ENCODE measurements around the gene PNPLA8.
"Not testable (repeated sequence)": the region's sequence is repeated elsewhere in the genome, so short reads cannot be mapped to it uniquely, and the experiment has no call there.

The PNPLA8 gene, protein sequence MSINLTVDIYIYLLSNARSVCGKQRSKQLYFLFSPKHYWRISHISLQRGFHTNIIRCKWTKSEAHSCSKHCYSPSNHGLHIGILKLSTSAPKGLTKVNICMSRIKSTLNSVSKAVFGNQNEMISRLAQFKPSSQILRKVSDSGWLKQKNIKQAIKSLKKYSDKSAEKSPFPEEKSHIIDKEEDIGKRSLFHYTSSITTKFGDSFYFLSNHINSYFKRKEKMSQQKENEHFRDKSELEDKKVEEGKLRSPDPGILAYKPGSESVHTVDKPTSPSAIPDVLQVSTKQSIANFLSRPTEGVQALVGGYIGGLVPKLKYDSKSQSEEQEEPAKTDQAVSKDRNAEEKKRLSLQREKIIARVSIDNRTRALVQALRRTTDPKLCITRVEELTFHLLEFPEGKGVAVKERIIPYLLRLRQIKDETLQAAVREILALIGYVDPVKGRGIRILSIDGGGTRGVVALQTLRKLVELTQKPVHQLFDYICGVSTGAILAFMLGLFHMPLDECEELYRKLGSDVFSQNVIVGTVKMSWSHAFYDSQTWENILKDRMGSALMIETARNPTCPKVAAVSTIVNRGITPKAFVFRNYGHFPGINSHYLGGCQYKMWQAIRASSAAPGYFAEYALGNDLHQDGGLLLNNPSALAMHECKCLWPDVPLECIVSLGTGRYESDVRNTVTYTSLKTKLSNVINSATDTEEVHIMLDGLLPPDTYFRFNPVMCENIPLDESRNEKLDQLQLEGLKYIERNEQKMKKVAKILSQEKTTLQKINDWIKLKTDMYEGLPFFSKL

DNA sequence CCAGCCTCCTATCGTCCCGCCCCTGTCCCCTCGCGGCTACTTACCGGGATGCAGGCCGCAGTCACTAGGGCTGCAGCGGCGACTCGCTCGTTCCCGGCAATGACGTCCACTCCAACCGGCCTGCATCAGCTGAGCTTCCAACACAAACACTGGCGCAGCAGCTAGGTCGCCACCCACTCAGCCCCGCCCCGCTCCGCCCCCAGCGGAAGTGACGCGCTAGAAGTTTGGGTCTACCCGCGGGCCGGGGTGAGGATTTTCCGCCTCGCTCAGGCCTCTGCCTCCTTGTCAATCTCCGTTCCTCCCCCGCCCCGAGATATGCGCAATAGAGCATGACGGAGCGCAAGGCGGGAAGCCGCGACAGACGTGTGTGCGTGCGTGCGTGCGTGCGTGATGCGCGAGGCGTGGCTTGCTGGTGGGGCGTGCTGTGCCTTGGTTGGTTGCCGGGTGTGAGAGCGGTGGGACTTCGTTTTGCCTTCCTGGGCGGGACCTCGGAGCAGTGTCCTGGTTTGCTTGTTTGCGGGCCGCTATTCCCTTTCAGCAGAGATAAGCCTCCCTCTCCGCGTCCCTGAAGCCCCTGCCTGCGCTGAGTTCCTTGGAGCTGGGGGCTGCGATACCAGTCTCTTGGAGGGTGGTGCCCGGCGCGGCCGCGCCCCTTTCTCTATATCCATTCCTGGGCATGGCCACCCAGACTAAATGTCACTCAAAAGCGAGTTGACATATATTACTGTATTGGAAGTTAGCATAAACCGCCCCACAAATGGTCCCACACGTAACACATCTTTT, at the start of gene PNPLA8:
TSS of gene PNPLA8 (minus strand) at position 151 of the 783 bp plus-strand sequence. CDS start 10,644 bp downstream, outside the sequence.
- DNase-seq (ENCODE audit: low read depth in 2 of 3, low spot score in 2 of 3), result peak; percentile 97 to 100 (median 99)

DNA sequence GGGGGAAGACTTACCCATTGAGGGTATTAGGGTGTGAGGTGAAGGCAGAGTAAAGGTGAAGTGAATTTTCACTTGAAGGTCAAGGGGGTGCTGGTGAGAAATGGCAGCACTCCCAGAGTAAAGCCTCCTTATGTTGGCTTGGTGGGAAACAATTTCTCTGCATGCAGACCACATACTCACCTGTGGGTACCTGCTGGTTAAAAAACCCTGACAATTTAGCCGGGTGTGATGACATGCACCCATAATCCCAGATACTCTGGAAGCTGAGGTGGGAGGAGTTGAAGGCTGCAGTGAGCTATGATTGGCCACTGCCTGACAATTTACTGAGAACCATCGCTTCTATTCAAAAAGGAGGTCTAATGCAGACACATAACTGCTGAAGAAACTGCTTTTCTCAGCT, 49.2 kb upstream of the PNPLA8 start:
- DNase-seq (ENCODE audit: low read depth in 2 of 3, low spot score in 2 of 3), result no peak

DNA sequence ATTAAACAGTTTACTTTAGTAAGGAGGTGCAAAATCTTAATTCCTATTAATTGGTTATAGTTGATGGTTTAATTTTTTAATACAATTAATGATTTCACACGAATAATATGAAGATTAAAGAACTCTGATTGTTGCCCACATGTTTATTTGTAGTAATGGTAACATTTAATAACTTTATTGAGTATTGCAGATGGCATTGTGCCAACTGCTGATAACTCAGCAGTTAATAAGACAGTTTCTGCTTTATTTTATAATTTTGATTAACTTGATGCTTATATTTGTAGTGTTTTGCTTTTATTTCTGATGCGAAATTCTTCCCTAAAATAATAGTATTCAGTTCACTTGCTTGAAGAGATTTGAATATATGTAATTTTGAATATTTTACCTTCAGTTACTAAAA, 46.5 kb upstream of the PNPLA8 start:
- DNase-seq (ENCODE audit: low read depth in 2 of 3, low spot score in 2 of 3), result no peak

DNA sequence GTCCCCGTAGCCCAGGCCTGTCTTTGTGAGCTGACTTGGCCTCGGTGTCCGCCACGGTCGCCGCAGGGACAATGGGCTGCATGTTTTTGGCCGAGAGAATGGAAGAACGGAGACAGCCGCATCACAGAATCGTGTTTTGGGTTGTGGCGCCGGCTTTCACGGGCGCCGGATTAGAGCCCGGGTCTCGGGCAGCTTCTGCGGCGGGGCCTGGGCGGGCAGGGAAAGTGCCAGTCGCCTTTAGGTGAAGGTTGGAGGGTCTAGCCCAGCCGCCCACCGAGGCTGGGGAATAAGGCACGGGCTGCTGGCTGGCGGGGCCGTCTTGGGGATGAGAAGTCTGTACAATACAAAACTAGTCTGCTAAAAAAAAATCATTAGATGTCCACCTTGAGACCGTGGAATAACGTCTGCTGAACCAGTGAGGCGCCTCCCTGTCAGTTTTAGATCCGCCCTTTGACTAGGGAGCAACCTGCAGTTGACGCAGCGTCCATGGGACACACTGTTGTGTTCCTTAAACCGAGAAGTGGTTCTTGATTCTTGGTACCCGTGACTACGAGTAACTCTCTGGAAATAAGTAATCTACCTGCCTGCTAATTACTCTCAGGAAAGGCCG, 44.3 kb upstream of the PNPLA8 start:
- DNase-seq (ENCODE audit: low read depth in 2 of 3, low spot score in 2 of 3), result peak in 2 of 3 experiments; percentile 10 to 14

DNA sequence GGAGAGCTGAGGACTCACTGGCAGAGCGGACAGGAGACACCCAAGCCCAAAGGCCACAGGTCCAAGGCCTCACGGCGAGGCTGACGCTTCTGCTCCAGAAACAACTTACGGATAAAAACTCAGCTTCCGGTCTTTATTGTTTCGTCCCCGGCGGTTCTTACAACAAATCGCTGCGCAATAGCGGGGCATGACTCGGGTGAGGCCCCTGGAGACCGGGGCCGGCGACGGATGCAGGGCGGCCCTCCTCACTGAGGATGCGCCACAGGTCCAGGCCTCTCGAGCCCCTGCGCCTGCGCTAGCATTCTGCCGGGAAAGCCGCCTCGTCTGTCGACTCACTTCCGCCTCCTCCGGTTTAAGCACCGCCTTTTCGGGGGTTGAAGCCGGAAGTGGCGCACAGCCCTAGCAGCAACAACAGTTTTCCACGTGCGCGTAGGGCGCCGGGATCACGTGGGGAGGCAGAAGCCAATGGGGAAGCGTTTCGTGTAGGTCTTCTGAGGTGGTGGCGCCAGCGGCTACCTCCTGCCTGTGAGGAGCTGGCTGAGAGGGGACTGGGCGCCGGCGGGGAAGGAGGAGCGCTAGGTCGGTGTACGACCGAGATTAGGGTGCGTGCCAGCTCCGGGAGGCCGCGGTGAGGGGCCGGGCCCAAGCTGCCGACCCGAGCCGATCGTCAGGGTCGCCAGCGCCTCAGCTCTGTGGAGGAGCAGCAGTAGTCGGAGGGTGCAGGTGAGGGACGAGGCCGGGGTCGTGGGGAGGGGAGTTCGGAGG, 43.6 kb upstream of the PNPLA8 start, which contains the start of the genes DNAJB9 and THAP5:
TSS of gene DNAJB9 (plus strand) at position 494 of the 765 bp plus-strand sequence. CDS start 1,853 bp downstream, outside the sequence.
TSS of gene THAP5 (minus strand) at position 326 of the 765 bp plus-strand sequence. CDS start at position 189, 137 bp downstream.
- DNase-seq (ENCODE audit: low read depth in 2 of 3, low spot score in 2 of 3), result peak; percentile 80 to 97 (median 94)

DNA sequence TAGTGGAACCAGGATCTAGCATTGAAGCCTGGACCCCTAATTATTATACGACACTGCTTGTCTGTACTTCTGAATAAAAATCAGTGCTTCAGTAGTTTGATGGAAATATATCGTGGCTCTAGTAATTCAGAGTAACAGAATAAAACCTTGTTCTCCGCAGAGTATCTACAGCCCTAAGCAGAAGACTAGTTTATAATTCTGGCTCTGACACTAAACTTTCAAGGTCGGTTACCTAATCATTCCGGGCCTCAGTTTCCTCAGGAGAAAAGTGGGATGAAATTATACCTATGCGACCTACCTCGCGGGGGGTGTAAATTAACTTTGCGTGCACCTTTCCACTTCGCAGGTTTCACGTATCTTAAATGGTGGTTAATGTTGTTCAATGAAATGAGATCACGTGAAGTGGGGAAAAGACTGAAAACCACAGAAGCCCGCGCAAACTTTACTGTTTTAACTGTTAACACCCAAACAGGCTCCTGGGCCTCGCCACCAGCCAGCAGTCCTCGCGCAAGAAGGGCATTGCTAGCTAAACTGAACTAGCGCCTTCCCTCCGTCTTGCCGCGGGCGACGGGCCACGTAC, 43.0 kb upstream of the PNPLA8 start:
- no peak for DNase-seq (ENCODE audit: low read depth in 2 of 3, low spot score in 2 of 3)

DNA sequence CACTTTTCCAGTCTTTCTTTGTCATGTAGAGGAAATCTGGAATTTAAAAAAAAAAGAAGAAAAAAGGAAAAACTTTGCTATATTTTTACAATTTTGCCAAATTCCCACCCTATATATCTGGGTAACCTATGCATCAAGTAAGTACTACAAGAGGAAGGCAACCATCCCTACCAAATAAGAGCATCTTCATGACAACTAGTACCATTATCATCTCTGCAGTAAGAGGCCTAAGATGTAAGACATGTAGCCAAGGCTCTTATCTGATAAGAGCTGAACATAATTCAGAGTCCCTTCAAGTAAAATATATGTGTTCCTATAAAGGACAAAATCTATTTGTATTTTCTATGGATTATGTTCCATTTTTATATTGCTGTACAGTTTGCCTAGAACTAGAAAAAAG, 40.1 kb upstream of the PNPLA8 start:
- no peak for DNase-seq (ENCODE audit: low read depth in 2 of 3, low spot score in 2 of 3)

DNA sequence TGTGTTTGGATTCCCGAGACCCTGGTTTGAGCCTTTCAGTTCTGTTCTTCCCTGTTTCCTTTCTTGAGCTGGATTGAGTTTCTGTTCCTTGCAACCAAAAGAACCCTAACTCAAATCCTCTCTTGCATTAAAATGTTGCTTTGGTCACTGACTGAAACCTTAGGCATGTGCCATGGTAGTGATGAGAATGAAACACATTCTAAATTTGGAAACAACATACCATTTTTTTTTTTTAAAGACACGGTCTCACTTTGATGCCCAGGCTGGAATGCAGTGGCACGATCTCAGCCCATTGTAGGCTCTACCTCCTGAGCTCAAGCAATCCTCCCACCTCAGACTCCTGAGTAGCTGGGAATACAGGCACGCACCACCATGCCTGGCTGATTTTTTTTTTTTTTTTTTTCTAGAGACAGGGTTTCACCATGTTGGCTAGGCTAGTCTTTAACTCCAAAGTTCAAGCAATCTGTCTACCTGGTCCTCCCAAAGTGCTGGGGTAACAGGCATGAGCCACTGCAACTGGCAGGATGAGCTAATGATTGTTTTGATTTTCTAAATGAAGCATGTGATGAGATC, 35.2 kb upstream of the PNPLA8 start:
- no peak for DNase-seq (ENCODE audit: low read depth in 2 of 3, low spot score in 2 of 3)

DNA sequence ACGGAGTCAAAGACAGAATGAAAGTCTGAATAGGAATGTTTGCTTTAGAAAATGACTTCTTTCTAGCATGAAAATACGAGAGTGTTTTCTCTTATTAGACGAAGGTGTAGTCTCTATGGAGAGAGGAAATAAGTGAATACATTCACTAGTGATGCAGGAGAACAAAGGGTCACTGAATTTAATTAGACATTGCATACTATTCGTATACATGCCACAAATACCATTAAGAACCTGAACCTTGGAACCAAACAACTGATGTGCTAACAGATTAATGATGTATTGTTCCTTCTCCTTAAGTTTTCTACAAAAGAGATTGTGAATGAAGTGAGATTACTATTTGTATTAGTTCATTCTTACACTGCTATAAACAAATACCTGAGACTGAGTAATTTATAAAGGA, 33.3 kb upstream of the PNPLA8 start:
- DNase-seq (ENCODE audit: low read depth in 2 of 3, low spot score in 2 of 3), result no peak

DNA sequence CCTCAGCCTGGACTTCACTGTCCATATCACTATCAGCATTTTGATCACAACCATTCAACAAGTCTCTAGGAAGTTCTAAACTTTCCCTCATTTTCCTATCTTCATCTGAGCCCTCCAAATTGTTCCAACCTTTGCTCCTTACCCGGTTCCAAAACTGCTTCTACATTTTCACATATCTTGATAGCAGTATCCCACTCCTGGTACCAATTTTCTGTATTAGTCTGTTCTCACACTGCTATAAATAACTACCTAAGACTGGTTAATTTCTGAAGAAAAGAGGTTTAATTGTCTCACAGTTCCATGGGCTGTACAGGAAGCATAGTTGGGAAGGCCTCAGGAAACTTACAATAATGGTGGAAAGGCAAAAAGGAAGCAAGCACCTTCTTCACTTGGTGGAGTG, 31.7 kb upstream of the PNPLA8 start:
- no peak for DNase-seq (ENCODE audit: low read depth in 2 of 3, low spot score in 2 of 3)

DNA sequence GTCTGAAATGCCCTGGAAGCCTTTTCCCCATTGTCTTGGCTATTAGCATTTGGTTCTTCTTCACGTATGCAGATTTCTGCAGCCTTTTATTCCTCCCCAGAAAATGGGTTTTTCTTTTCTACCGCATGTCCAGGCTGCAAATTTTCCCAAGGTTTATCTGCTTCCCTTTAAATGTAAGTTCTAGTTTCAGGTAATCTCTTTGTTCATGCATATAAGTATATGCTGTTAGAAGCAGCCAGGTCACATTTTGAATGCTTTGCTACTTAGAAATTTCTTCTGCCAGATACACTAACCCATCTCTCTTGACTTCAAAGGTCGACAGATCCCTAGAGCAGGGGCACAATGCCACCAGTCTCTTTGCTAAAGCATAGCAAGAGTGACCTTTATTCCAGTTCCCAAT, 31.3 kb upstream of the PNPLA8 start:
- no peak for DNase-seq (ENCODE audit: low read depth in 2 of 3, low spot score in 2 of 3)

DNA sequence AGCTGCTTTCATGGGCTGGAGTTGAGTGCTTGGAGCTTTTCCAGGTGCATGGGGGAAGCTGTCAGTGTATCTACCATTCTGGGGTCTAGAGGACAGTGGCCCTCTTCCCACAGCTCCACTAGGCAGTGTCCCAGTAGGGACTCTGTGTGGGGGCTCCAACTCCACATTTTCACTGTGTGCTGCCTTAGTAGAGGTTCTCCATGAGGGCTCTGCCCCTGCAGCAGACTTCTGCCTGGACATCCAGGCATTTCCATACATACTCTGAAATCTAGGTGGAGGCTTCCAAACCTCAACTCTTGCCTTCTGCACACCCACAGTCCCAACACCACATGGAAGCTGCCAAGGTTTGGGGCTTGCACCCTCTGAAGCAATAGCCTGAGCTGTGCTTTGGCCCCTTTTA, 30.7 kb upstream of the PNPLA8 start:
- not testable (repeated sequence) for DNase-seq (ENCODE audit: low read depth in 2 of 3, low spot score in 2 of 3)

DNA sequence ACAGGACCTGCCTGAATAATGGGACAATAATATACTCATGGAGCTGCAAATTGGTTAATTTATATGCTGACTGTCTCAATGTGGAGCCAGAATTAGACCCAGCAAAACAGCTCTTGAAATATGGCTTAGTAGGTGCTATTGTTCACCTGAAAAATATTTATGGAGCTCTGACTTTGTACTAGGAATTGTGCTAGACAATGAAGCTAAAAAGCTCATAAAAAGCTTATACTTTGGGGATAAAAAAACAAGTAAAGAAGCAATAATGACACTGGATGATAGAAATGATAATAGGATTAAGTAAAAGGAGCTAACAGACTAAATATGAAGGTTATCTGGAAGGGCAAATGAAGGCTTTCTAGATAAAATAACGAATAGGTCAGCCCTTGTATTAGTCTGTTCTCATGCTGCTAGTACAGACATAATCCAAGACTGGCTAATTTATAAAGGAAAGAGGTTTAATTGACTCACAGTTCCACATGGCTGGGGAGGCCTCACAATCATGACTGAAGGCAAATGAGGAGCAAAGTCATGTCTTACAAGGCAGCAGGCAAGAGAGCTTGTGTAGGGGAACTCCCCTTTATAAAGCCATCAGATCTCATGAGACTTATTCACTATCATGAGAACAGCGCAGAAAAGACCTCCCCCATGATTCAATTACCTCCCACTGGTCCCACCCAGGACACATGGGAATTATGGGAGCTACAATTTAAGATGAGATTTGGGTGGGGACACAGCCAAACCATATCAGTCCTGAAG, 22.4 kb upstream of the PNPLA8 start:
- DNase-seq (ENCODE audit: low read depth in 2 of 3, low spot score in 2 of 3), result not testable (repeated sequence)

DNA sequence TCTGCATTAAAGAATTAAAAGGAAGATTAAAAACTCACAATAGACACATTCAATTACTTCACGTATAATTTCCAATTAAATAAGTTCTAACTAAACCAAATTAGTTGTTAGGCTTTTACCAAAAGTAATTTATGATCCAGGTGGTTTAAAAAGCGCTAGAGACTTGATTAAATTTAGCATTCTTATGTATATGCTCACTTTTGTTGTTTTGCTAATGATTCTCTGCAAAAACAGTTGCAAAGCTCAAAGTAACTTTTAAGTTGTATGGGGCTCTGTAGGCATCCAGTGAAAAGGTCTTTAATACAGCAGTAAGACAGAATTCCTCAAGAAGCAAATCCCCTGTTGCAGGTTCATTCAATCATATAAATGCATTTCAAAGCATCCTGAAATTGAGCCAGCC, 15.5 kb upstream of the PNPLA8 start:
- DNase-seq (ENCODE audit: low read depth in 2 of 3, low spot score in 2 of 3), result no peak

DNA sequence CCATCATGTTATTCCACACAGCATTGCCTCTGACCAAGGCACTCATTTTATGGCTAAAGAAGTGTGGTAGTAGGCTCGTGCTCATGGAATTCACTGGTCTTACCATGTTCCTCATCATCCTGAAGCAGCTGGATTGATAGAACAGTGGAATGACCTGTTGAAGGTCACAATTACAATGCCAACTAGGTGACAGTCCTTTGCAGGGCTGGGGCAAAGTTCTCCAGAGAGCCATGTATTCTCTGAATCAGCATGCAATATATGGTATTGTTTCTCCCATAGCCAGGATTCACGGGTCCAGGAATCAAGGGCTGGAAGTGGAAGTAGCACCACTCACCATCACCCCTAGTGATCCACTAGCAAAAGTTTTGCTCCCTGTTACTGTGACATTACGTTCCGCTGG, 12.8 kb upstream of the PNPLA8 start:
- DNase-seq (ENCODE audit: low read depth in 2 of 3, low spot score in 2 of 3), result not testable (repeated sequence)

DNA sequence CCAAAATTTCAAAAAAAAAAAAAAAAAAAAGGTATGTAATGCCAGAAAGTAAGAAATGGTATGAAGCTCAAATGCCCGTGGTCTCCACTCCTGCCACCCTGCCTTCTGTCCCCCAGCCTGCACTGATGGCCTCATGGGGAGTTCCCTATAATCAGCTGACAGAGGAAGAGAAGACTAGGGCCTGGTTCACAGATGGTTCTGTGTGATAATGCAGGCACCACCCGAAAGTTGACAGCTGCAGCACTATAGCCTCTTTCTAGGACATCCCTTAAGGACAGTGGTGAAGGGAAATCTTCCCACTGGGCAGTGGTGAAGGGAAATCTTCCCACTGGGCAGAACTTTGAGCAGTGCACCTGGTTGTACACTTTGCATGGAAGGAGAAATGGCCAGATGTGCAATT, 12.3 kb upstream of the PNPLA8 start:
- not testable (repeated sequence) for DNase-seq (ENCODE audit: low read depth in 2 of 3, low spot score in 2 of 3)

DNA sequence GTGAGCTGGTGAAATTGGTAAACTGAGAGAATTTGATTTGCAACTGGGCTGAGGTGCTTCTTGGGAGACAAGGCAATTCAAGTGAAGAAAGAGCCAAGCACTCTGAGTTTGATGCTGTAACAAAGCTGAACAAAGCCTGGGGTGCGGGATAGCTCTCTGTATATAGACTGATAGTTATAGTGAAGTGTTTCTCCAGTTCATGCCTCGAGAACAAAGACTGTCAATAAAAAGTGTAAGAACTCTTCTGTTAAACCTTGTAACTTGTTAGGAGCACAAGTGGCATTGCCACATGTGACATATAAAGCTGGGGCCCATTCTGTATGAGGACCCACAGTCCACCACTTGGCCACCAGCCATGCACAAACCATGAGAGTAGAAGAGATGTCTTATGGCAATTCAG, 11.3 kb upstream of the PNPLA8 start:
- DNase-seq (ENCODE audit: low read depth in 2 of 3, low spot score in 2 of 3), result no peak

DNA sequence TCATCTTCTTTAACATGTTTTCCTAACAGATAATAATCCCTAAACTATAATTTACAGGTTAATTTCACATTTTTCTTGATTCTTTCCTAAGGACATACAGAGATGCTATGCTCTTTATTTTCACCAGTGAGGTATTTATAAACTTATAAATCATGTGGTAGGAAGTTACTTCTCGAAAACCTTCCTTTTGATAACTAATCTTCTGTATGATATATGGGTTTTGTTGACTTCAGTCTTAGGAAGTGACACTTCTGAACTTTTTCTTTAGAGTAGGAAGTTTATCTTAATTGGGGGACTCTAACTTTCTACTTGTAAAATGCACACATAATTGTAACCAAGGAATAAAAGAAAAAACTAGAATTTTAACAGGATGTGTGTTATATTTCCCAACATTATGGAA, 9.8 kb upstream of the PNPLA8 start:
- no peak for DNase-seq (ENCODE audit: low read depth in 2 of 3, low spot score in 2 of 3)

DNA sequence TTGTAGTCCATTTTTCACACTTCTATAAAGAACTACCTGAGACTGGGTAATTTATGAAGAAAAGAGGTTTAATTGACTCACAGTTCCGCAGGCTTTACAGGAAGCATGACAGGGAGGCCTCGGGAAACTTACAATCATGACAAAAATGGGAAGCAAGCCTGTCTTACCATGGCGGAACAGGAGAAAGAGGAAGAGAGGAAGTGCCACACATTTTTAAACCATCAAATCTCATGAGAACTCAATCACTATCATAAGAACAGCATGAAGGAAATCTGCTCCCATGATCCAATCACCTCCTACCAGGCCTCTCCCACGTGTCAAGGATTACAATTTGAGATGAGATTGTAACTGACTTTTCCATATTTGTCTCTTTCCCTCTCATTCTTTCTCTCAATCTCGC, 9.3 kb upstream of the PNPLA8 start:
- no peak for DNase-seq (ENCODE audit: low read depth in 2 of 3, low spot score in 2 of 3)
